HepG2 (cell line): ENCODE results near the gene NCKAP1. TPM values are rescaled to one million over a fixed set of nuclear protein-coding genes. Genes with fewer than 3 reads are reported as not detected.

ENCODE experiments used
- AGO2 ChIP-seq: fragments of 200-400 bp; formaldehyde crosslinking; optimal IDR thresholded peaks from 2 replicates; pipeline ENCODE3; 2017; ENCODE audit warnings: mild to moderate bottlenecking, low read depth, low read length, moderate library complexity
- FOSL1 ChIP-seq: sonication (generic); formaldehyde crosslinking; IDR thresholded peaks from 2 replicates; pipeline ENCODE4 v1.9.0; 2021; ENCODE audit warnings: missing genetic modification reagents, borderline replicate concordance
- GATAD2A ChIP-seq: IDR thresholded peaks from 2 replicates; pipeline ENCODE4 v1.6.1; 2016
- HMG20A ChIP-seq: IDR thresholded peaks from 2 replicates; pipeline ENCODE4 v1.6.1; 2016; ENCODE audit warnings: borderline replicate concordance
- KDM2A ChIP-seq: sonication (generic); formaldehyde crosslinking; IDR thresholded peaks from 2 replicates; pipeline ENCODE4 v1.4.0; 2020; ENCODE audit warnings: low read depth, missing genetic modification reagents, borderline replicate concordance
- MAFG ChIP-seq: sonication (generic); formaldehyde crosslinking; IDR thresholded peaks from 2 replicates; pipeline ENCODE4 v1.5.1; 2020; ENCODE audit warnings: mild to moderate bottlenecking, missing genetic modification reagents
- NFYC ChIP-seq: IDR thresholded peaks from 2 replicates; pipeline ENCODE4 v1.6.1; 2016; ENCODE audit warnings: missing genetic modification reagents, missing compliant biosample characterization
- PHF20 ChIP-seq: sonication (generic); formaldehyde crosslinking; IDR thresholded peaks from 2 replicates; pipeline ENCODE4 v1.5.0; 2020; ENCODE audit warnings: mild to moderate bottlenecking, missing genetic modification reagents
- SP2 ChIP-seq: sonication (generic); formaldehyde crosslinking; IDR thresholded peaks from 2 replicates; pipeline ENCODE4 v1.5.1; 2020; ENCODE audit warnings: mild to moderate bottlenecking, missing genetic modification reagents
- TMF1 ChIP-seq: sonication (generic); formaldehyde crosslinking; IDR thresholded peaks from 2 replicates; pipeline ENCODE4 v1.8.1; 2022; ENCODE audit warnings: low read depth, missing genetic modification reagents
- ZEB1 ChIP-seq: IDR thresholded peaks from 2 replicates; pipeline ENCODE4 v1.6.1; 2012; ENCODE audit warnings: mild to moderate bottlenecking, low read depth, inconsistent platforms; ENCODE audit not compliant: insufficient replicate concordance
- ZKSCAN1 ChIP-seq: fragments of 150-350 bp; IDR thresholded peaks from 2 replicates; pipeline ENCODE4 v1.6.1; 2014; ENCODE audit warnings: low read length
- ZNF331 ChIP-seq: sonication (generic); formaldehyde crosslinking; IDR thresholded peaks from 2 replicates; pipeline ENCODE4 v1.4.0; 2020; ENCODE audit warnings: missing genetic modification reagents
- ZNF496 ChIP-seq: sonication (generic); formaldehyde crosslinking; IDR thresholded peaks from 2 replicates; pipeline ENCODE4 v1.8.1; 2023; ENCODE audit warnings: mild to moderate bottlenecking, moderate library complexity, missing genetic modification reagents; ENCODE audit not compliant: insufficient replicate concordance
- polyA plus RNA-seq, 8 experiments: library from polyadenylated mRNA; depleted of rRNA in 3 of 8; stranded (reverse) in 7 of 8; unstranded in 1 of 8; fragments of >200 nt; fragmentation: Illumina TruSeq in 4 of 8; extraction: Trizol in 4 of 8; gene quantifications; 2 replicates each; pipeline versions ENCODE4 v1.2.1 to v1.2.3, GENCODE V29; 2011 to 2016; ENCODE audit warnings: low read depth in 4 of 8, missing spikeins in 1 of 8, mixed read lengths in 1 of 8; ENCODE audit not compliant: insufficient read depth in 1 of 8
- total RNA-seq, 5 experiments: library from RNA; depleted of rRNA; stranded (reverse); fragments of >200 nt; fragmentation: Illumina TruSeq; extraction: Trizol; gene quantifications; 2 replicates each; pipeline ENCODE4 v1.2.3, GENCODE V29; 2016; ENCODE audit warnings: low read depth in 1 of 5
- TF ChIP-seq, protein P1 (sequence below): sonication (generic); formaldehyde crosslinking; IDR thresholded peaks from 2 replicates; pipeline ENCODE4 v1.4.0; 2020; ENCODE audit warnings: mild to moderate bottlenecking, missing genetic modification reagents
- TF ChIP-seq, protein P2 (sequence below): sonication (generic); formaldehyde crosslinking; IDR thresholded peaks from 2 replicates; pipeline ENCODE4 v1.5.0; 2020; ENCODE audit warnings: mild to moderate bottlenecking, missing genetic modification reagents
- TF ChIP-seq, protein P3 (sequence below): sonication (generic); formaldehyde crosslinking; IDR thresholded peaks from 2 replicates; pipeline ENCODE4 v1.8.1; 2023; ENCODE audit warnings: mild to moderate bottlenecking, missing genetic modification reagents
- TF ChIP-seq, protein P4 (sequence below): sonication (generic); formaldehyde crosslinking; IDR thresholded peaks from 2 replicates; pipeline ENCODE4 v1.8.1; 2023; ENCODE audit warnings: mild to moderate bottlenecking, missing genetic modification reagents
- TF ChIP-seq, protein P5 (sequence below): sonication (generic); formaldehyde crosslinking; IDR thresholded peaks from 2 replicates; pipeline ENCODE4 v1.5.0; 2020; ENCODE audit warnings: mild to moderate bottlenecking, missing genetic modification reagents

The NCKAP1 gene
- total and polyA plus RNA-seq, 2 of the 13 experiments (the other 11 are each of a cell fraction or from before 2014, with no cell fraction given) = 72.1 to 96.3 TPM

DNA sequence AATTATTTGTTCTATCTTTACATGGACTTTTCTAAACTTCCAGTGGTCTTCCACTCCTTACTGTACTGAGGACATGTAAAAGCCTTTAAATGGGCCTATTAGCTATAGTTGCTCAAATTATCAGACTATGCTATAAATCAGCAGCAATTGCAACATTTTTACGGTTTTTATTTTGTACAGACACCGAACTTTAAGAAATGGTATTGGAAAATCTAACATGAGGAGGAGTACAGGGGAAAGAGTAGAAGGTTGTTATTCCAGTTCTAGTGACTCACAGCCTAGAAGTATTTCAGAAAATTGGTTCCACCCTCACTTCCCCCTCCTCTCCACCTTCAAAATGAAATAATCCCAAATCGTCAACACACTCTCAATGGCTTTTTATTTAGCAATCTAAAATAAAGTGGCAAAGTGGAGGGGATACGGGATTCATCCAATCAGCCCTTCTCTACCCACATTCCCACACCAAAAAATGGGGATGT, 1.1 kb downstream of the NCKAP1 start (continued):
- TF ChIP-seq, protein P1, sequence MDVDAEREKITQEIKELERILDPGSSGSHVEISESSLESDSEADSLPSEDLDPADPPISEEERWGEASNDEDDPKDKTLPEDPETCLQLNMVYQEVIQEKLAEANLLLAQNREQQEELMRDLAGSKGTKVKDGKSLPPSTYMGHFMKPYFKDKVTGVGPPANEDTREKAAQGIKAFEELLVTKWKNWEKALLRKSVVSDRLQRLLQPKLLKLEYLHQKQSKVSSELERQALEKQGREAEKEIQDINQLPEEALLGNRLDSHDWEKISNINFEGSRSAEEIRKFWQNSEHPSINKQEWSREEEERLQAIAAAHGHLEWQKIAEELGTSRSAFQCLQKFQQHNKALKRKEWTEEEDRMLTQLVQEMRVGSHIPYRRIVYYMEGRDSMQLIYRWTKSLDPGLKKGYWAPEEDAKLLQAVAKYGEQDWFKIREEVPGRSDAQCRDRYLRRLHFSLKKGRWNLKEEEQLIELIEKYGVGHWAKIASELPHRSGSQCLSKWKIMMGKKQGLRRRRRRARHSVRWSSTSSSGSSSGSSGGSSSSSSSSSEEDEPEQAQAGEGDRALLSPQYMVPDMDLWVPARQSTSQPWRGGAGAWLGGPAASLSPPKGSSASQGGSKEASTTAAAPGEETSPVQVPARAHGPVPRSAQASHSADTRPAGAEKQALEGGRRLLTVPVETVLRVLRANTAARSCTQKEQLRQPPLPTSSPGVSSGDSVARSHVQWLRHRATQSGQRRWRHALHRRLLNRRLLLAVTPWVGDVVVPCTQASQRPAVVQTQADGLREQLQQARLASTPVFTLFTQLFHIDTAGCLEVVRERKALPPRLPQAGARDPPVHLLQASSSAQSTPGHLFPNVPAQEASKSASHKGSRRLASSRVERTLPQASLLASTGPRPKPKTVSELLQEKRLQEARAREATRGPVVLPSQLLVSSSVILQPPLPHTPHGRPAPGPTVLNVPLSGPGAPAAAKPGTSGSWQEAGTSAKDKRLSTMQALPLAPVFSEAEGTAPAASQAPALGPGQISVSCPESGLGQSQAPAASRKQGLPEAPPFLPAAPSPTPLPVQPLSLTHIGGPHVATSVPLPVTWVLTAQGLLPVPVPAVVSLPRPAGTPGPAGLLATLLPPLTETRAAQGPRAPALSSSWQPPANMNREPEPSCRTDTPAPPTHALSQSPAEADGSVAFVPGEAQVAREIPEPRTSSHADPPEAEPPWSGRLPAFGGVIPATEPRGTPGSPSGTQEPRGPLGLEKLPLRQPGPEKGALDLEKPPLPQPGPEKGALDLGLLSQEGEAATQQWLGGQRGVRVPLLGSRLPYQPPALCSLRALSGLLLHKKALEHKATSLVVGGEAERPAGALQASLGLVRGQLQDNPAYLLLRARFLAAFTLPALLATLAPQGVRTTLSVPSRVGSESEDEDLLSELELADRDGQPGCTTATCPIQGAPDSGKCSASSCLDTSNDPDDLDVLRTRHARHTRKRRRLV (CRISPR knock-in tag) = no peak
- no peak for TF ChIP-seq ZNF496
- TF ChIP-seq, protein P2, sequence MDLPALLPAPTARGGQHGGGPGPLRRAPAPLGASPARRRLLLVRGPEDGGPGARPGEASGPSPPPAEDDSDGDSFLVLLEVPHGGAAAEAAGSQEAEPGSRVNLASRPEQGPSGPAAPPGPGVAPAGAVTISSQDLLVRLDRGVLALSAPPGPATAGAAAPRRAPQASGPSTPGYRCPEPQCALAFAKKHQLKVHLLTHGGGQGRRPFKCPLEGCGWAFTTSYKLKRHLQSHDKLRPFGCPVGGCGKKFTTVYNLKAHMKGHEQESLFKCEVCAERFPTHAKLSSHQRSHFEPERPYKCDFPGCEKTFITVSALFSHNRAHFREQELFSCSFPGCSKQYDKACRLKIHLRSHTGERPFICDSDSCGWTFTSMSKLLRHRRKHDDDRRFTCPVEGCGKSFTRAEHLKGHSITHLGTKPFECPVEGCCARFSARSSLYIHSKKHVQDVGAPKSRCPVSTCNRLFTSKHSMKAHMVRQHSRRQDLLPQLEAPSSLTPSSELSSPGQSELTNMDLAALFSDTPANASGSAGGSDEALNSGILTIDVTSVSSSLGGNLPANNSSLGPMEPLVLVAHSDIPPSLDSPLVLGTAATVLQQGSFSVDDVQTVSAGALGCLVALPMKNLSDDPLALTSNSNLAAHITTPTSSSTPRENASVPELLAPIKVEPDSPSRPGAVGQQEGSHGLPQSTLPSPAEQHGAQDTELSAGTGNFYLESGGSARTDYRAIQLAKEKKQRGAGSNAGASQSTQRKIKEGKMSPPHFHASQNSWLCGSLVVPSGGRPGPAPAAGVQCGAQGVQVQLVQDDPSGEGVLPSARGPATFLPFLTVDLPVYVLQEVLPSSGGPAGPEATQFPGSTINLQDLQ (CRISPR knock-in tag) = no peak
- TF ChIP-seq TMF1 (CRISPR knock-in tag) = no peak
- no peak for TF ChIP-seq AGO2
- no peak for TF ChIP-seq KDM2A (CRISPR knock-in tag)
- TF ChIP-seq ZNF331 (CRISPR knock-in tag) = 0 out of 2 replicates have a peak, but pooled peaks have one; percentile 5
- TF ChIP-seq GATAD2A = 0 out of 2 replicates have a peak, but pooled peaks have one; percentile 20
- TF ChIP-seq, protein P3, sequence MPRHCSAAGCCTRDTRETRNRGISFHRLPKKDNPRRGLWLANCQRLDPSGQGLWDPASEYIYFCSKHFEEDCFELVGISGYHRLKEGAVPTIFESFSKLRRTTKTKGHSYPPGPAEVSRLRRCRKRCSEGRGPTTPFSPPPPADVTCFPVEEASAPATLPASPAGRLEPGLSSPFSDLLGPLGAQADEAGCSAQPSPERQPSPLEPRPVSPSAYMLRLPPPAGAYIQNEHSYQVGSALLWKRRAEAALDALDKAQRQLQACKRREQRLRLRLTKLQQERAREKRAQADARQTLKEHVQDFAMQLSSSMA (CRISPR knock-in tag) = no peak
- no peak for TF ChIP-seq HMG20A (CRISPR knock-in tag)
- TF ChIP-seq ZKSCAN1 = no peak
- TF ChIP-seq NFYC (CRISPR knock-in tag) = no peak
- TF ChIP-seq, protein P4, sequence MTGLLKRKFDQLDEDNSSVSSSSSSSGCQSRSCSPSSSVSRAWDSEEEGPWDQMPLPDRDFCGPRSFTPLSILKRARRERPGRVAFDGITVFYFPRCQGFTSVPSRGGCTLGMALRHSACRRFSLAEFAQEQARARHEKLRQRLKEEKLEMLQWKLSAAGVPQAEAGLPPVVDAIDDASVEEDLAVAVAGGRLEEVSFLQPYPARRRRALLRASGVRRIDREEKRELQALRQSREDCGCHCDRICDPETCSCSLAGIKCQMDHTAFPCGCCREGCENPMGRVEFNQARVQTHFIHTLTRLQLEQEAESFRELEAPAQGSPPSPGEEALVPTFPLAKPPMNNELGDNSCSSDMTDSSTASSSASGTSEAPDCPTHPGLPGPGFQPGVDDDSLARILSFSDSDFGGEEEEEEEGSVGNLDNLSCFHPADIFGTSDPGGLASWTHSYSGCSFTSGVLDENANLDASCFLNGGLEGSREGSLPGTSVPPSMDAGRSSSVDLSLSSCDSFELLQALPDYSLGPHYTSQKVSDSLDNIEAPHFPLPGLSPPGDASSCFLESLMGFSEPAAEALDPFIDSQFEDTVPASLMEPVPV (CRISPR knock-in tag) = no peak
- no peak for TF ChIP-seq ZEB1
- no peak for TF ChIP-seq SP2
- TF ChIP-seq, protein P5, sequence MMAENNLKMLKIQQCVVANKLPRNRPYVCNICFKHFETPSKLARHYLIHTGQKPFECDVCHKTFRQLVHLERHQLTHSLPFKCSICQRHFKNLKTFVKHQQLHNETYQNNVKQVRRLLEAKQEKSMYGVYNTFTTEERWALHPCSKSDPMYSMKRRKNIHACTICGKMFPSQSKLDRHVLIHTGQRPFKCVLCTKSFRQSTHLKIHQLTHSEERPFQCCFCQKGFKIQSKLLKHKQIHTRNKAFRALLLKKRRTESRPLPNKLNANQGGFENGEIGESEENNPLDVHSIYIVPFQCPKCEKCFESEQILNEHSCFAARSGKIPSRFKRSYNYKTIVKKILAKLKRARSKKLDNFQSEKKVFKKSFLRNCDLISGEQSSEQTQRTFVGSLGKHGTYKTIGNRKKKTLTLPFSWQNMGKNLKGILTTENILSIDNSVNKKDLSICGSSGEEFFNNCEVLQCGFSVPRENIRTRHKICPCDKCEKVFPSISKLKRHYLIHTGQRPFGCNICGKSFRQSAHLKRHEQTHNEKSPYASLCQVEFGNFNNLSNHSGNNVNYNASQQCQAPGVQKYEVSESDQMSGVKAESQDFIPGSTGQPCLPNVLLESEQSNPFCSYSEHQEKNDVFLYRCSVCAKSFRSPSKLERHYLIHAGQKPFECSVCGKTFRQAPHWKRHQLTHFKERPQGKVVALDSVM (CRISPR knock-in tag) = no peak
- no peak for TF ChIP-seq MAFG (CRISPR knock-in tag)
- no peak for TF ChIP-seq FOSL1
- TF ChIP-seq PHF20 (CRISPR knock-in tag) = no peak
